ENCODE results near the gene RFX1.

- TF ChIP-seq POLR2A (IDR thresholded peaks at IDR 0.05; ENCODE audit: low read length), result no peak
- no peak for TF ChIP-seq GATA1 (IDR thresholded peaks at IDR 0.05; ENCODE audit: low read depth, low read length)
These were observed 45.0 kb downstream of the RFX1 start for GRCh38 chr19:13960863-13961784.

All from erythroblast (primary cell).